Fibroblast of skin of back (primary cell): ENCODE results near the gene GNS. TPM values are rescaled to one million over a fixed set of nuclear protein-coding genes. Genes with fewer than 3 reads are reported as not detected.
A peak's percentile ranks its signal among the peaks of the same experiment; 100 is the strongest.

Experiments used
- DNase-seq: peaks from one replicate; pipeline ENCODE4 v3.0.0-alpha.2; 2013
- polyA plus RNA-seq, 2 experiments: library from polyadenylated mRNA; unstranded; fragments of 120-200 nt; gene quantifications; one replicate each; pipeline ENCODE4 v1.2.1, GENCODE V29; 2013; ENCODE audit not compliant: insufficient read length in 2 of 2

GNS gene
- 61.7 TPM for polyA plus RNA-seq (2013, experiment 1 of 2; ENCODE audit: insufficient read length)
- 86.7 TPM for polyA plus RNA-seq (2013, experiment 2 of 2; ENCODE audit: insufficient read length)

DNA sequence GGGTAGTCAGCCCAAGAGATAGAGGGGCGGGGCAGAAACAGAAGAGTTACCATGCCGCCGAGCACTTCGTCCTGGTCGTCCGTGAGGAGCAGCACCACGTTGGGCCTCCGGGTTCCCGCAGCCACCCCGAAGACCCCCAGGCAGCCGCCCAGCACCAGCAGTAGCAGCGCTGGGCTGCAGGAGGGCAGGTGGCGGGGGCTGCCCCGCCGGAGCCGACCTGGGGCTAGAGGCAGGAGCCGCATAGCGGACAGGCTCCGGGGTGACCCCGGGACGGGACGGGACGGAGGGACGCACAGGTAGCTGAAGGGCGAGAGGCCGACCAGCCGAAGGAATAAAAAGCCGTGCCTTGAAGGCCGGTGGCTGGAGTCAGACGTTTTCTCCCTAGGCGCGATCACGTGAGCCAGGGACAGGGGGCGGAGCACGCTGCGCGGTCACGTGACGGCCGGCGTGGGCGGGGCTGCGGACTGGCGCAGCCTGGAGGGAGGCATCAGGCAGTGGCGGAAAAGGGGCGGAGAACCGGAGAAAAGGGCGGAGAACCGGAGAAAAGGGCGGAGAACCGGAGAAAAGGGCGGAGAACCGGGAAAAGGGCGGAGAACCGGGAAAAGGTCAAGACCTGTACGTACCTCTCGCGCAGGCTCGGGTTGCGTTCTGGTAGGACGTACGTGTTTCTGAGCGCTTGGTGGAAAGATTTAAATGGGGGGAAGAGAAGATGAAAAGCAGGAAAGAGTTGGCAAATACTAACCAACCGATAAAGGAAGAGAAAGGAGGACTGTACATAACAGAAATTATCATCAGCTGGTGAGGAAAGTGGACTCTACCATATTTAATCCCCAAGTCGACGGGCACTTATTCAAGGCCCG is at the start of gene GNS:
Gene GNS (minus strand): TSS at position 372 of the 860 bp plus-strand sequence. CDS start 130 bp downstream, at position 242.
- peak; percentile 92 for DNase-seq

DNA sequence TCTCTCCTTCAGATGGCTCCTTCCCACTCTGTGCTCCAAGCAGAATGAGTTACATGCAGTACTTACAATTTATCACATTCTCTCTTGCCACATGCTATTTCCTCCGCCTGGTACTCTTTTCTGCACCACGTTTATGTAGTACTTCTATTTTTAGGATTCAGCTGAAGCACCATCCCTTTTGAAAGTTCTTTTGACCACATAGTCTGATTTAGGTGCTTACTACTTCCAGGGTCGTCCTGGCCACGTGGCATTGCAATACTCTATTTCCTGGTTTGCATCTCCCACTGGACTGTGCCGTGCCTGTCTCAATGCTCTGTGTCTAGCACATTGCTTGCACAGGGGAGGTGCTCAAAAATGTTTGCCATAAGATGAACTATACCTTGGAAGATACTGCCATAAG is 48.9 kb upstream of the GNS start:
- no peak for DNase-seq

- peak; percentile 65 for DNase-seq
Measured at GRCh38 chr12:64806593-64807460, 47.6 kb upstream of the GNS start.

GRCh38 chr12:64806173-64806572 is 47.0 kb upstream of the GNS start:
- no peak for DNase-seq

GRCh38 chr12:64802180-64802775 is 43.1 kb upstream of the GNS start:
- peak; percentile 35 for DNase-seq

DNA sequence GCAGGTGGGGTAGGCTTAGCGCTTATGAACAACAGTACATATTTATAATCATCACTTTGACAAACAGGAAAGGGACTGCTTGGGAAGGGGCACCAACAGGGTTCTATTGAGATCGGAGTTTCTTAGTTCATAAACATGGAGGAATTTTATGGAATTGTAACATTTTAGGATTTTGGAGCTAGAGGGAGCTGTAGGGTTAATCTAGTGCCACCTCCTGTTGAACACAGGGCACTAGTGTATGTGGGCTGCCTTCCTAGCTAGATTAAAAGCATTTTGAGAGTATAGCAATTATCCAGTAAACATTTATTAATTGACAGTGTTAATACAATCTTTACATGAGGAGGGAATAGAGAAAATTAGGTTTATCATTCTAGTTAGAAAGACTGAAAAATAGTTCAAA is 42.2 kb upstream of the GNS start:
- DNase-seq: no peak

GRCh38 chr12:64800640-64801039 is 41.4 kb upstream of the GNS start:
- DNase-seq: no peak

- DNase-seq: no peak
Measured at GRCh38 chr12:64798165-64798564, 39.0 kb upstream of the GNS start.

GRCh38 chr12:64797156-64797555 is 38.0 kb upstream of the GNS start:
- no peak for DNase-seq

GRCh38 chr12:64796205-64796845 is 37.1 kb upstream of the GNS start:
- DNase-seq: peak; percentile 86

DNA sequence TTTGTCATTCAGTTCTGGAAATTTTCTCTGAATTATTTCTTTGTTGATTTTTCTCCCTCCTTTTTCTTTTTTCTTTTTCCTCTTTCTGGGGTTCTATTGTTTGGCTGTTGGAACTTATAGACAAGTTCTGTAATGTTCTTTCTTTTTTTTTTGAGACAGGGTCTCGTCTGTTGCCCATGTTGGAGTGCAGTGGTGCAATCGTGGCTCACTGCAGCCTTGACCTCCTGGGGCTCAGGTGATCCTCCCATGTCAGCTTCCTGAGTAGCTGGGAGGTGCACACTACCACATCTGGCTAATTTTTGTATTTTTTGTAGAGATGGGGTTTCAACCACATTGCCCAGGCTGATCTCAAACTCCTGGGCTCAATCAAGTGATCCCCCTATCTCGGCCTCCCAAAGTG is 35.1 kb upstream of the GNS start:
- no peak for DNase-seq

DNA sequence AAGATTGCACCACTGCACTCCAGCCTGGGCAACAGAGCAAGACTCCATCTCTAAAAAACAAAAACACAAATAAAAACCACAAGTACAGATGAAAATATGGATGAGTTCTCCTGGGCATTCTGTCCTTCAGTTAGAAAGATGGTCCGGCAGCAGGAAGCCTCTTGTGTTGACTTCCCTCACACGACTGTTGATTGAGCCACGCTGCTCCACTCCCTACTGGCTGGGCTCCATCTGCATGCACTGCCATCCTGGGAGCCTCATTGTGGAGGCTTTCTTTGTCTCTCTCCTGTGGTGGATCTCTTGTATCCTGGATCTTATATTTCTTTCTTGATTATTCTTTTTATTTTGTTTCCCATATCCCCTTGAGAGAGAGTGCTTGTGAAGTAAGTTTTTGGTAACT is 34.4 kb upstream of the GNS start:
- no peak for DNase-seq

GRCh38 chr12:64792128-64792527 is 32.9 kb upstream of the GNS start:
- DNase-seq: no peak

DNA sequence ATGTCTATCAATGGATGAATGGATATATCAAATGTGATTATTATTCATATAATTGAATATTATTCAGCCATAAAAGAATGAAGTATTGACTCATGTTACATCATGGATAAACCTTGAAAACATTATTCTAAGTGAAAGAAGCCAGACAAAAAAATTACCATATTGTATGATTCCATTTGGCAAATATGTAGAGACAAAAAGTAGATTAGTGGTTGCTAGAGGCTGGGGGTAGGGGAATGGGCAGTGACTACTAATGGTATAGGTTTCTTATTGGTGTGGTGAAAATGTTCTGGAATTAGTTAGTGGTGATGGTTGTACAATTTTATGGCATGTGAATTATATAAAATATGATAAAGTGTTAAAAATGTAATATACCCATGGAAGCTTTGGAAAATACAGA is 31.8 kb upstream of the GNS start:
- DNase-seq: peak; percentile 45

DNA sequence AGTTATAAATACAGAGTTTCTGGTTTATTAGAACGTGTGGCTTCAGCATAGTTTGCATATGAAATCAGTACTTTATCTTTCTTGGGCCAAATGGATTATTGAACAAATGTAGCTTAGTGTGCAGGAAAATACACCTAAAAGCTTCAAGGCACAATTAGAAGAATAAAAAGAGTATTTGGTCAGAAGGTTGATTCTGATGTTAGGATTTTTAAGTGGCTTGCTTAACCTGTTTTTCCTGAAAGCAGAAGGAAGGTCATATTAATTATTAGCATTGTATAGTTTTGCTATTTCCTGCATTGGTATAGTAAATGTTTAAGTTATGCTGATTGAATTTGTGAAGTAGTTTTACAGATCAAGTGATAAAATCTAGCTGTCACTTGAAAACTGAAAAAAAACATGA is 31.0 kb upstream of the GNS start:
- no peak for DNase-seq

- no peak for DNase-seq
Measured at GRCh38 chr12:64785838-64786237, 26.6 kb upstream of the GNS start.

DNA sequence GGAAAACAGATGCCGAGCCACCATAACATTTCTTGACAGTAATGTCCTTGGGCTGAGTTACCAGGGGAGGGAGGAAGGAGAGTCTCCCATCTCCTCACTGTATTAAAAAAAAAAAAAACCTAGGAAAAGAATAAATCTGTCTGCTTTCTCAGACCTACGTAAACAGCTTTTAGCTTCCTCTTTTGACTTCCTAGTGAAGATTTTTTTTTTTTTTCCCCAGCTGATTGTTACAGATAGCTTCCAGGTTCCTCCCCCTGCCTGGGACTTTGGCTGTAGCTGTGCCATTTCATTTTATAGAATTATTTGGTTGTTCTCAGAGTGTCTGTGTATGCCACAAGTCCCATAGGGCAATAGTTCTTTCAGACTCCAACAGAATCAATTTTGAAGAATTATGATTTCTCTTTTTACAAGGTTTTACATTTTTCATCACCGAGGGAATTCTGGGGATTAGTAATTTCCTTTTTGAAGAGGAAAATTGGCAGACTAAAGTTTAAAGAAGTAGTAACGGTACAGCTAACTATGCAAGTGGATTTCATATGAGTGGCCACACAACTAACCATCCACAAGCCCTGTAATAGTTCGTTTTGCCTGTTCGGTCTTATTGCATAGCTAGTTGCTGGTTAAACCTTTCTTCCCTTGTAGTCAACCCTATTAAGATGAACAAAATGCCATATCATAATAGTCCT is 23.1 kb upstream of the GNS start:
- DNase-seq: no peak

GRCh38 chr12:64781280-64782190 is 22.3 kb upstream of the GNS start:
- no peak for DNase-seq

- DNase-seq: peak; percentile 20
Measured at GRCh38 chr12:64780531-64781279, 21.5 kb upstream of the GNS start.

- no peak for DNase-seq
Measured at GRCh38 chr12:64780132-64780530, 20.9 kb upstream of the GNS start.
